ENCODE data around the gene MGAT5.
A peak's percentile ranks its signal among the peaks of the same experiment; 100 is the strongest.

Gene MGAT5

DNA sequence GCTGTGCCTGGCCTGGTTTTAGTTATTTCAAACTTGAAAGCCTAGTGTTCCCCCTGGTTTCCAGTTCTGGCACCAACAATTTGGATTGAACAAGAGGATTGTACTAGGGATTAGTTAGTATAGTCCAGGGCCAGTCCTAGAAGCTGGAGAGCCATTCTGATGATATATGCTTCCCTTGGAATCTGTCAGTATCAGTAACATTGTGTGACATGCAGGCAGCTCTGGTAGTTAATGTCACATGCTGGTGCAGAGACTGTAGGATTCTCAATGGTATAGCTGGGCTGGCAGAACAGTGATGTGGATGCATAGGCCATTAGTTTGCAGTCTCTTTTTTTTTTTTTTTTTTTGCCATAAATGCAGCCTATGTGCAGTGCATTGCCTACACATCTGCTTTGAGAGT is 3.6 kb downstream of the MGAT5 start:
- DNase-seq, result no peak

DNA sequence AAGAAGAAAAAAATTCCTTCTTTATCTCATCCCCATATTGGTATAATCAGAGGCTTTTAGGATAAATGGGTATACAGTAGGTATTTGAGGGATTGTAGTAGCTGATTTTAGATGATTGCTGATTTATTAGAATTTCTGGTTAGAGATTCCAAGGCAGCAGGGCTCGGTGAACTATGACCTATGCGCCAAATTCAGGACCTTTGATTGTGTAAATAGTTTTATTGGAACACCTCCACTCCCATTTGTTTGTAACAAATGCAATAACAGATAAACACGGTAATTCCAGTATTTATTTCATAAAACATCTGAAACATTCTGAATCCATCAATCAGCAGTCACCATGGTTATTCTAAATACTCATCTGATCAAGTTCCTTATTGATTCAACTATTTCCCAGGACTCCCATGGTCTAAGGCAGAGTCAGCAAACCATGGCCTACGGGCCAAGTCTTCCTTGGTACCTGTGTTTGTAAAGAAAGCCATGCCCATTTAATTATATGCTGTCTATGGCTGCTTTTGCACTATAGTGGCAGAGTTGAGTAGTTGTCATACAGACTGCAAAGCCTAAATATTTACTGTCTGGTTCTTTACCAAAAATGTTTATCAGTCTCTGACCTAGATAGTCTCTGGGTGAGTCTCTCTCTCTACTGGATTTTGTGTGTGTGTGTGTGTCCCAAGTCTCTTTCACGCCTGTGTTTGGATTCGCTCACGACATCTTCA is 4.3 kb downstream of the MGAT5 start:
- DNase-seq, result no peak

DNA sequence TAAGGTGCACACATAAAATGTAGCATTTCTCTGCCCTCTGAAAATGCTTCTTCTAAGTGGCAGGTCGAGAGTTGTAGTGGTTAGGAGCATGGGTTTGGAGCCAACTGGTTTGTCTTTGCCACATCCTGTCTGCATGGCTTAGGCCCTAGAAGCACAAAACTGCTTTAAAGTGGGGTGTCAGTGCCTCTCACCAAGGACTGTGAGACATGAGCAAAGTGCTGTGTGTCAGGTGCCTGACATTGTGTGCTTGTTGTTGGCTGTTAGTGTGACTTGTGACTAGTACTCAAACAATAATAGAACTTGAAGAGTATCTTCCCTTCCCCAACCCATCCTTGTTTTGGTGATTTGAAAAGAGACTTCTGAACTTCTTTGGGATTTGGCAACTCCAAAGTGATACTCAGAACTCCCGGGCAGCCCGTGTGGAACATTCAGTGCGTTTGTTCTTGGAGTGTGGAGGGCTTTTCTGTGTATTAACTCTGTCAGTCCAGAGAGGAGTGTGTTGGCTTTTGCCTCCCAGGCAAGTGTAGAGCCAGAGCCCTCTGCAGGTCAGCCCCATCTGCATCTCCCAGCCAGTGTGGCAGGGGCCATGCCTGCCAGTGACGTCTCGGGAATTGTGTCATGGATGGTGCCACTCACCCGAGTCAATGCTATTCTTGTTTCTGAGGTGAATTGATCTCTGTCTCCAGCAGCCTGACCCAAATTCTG is 5.0 kb downstream of the MGAT5 start:
- no peak for DNase-seq

- no peak for DNase-seq
These were observed 5.7 kb downstream of the MGAT5 start for GRCh38 chr2:134259571-134259970.

GRCh38 chr2:134259994-134260393 is 6.1 kb downstream of the MGAT5 start:
- no peak for DNase-seq

DNA sequence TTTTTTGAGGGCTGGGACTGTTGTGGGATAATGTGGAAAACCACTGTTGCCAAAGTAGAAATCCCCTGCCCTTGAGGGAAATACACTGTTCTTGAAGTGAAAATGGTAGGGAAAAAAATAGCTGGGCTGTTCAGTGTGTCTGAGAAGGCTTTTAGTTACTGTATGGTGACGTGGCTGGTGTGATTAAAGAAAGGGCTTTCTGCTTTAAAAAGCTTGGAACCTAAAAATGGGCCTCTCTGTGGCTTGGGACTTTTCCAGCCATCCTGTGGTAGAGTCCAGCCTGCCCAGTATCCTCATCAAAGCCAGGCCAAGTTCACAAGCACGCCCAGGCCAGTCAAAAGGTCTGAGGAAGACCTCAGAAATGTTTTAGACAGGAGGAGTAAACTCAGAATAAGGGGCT is 6.8 kb downstream of the MGAT5 start:
- no peak for DNase-seq

DNA sequence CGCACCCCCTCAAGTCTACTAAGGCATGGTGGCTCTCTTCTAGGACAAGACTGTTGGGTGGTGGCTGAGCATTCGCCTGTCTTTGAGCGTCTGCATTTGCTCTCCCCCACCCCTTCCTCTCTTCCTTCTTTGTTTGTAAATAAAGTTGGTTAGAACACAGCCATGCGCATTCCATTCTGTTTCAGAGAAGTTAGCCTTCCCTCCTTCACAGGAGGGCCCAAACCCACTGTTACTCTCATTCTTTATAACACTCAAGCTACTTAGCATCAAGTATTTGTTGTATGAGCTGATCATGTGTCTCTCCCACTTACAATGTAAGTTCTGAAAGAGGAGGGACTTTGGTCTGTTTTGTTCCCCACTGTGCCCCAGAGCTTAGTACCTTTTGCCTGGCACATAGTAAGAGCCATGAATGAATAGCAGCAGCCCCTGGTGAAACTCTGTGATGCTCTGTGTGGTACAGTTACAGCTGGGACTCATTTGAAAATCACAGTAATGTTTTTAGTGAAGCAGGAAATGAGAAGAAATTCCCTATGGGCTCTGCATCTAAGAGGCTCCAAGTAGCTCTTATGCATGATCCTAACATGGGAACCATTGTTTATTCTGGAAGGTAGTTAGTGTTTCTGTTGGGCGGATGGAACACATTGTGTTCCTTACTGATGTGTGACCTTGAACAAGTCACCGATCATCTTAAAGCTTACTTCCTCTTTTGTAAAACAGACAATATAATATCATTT is 7.7 kb downstream of the MGAT5 start:
- no peak for DNase-seq

DNA sequence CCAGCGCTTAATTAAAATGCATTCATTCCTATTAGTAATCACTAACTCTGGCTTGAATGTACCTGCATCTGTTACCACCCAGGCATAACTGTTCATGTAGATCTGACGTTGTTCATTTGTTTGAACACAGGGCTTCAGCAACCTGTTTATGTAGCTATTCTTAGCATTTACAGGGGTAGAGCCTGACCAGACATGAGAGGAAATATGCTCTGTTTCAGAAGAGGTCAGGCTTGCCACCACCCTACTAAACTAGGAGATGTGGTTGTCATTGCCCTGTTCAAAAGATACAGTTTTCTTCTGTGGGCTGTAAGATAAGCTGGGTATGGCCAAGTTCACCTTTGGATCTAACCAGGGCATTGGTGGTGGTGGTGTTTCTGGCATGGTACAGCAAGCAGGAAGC is 8.8 kb downstream of the MGAT5 start:
- peak; percentile 15 for DNase-seq

DNA sequence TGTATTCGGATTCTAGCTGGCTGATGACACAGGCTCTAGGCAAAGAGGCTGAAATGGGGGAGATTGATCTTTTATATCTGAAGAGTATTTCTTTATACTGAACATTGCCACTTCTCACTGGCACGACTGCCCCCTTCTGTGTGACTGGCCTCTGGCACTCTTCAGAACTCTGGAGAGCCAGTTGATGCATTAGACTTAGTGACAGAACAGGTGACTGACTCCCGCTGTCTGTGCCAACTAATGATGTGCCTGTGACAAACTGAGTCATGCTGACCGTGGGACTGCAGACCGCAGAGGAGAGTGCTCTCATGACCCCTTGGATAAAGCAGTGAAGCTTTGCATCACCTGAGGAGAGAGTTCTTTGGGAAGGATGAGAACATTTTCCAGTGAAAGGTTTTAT is 14.4 kb downstream of the MGAT5 start:
- DNase-seq, result no peak

GRCh38 chr2:134269230-134269629 is 15.4 kb downstream of the MGAT5 start:
- DNase-seq, result no peak

DNA sequence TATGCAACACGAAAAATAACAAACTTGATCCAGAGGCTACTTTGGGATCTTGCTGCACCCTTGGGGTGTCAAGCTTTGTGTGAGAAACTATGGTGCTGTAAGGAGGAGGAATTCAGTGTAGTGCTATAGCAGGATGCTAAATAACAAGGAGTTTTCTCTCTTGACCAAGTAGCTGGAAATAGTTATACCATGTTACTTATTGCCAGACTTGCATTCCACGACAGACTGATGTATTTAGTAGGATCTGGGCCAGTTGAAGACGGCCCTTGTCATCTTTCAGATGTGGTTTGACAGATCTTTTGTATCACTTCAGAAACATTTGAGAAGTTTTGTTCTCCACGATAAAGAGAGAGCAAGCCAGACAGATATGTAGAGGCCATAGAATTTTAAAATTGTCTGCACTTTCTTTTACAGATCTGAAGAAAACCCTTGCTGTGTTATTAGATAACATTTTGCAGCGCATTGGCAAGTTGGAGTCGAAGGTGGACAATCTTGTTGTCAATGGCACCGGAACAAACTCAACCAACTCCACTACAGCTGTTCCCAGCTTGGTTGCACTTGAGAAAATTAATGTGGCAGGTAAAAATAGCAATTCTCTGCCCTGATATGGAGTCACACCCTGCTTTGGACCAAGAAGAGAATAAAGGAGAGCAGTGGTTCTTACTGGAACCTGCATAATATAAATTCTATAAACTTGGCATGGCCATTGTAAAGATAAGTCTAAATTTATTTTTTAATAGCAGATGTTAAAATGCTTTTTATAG is 16.3 kb downstream of the MGAT5 start:
- DNase-seq, result no peak

DNA sequence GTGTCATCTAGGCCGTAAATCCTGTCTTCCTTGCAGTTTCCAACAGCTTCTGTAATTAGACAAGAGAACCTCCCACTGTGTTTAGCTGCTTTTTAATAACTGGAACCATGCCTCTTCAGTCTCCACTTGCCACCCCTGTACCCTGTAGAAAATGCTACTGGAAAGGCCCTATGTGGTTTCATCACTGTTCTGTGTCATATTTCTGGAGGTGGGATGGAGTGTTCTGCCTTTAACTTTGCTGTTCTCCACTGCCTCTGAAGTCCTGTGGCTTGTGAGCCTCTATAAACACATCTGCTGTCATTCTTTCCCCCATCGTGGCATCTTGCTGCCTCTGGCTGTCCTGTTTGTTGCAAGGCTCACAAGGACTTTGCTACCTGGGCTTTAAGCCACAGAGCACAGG is 17.9 kb downstream of the MGAT5 start:
- DNase-seq, result no peak

- no peak for DNase-seq
These were observed 18.9 kb downstream of the MGAT5 start for GRCh38 chr2:134272806-134273205.

- no peak for DNase-seq
These were observed 19.5 kb downstream of the MGAT5 start for GRCh38 chr2:134273256-134273983.

- no peak for DNase-seq
These were observed 20.2 kb downstream of the MGAT5 start for GRCh38 chr2:134274121-134274520.

GRCh38 chr2:134275058-134275862 is 21.4 kb downstream of the MGAT5 start:
- no peak for DNase-seq

- DNase-seq, result no peak
These were observed 22.7 kb downstream of the MGAT5 start for GRCh38 chr2:134276381-134277172.

DNA sequence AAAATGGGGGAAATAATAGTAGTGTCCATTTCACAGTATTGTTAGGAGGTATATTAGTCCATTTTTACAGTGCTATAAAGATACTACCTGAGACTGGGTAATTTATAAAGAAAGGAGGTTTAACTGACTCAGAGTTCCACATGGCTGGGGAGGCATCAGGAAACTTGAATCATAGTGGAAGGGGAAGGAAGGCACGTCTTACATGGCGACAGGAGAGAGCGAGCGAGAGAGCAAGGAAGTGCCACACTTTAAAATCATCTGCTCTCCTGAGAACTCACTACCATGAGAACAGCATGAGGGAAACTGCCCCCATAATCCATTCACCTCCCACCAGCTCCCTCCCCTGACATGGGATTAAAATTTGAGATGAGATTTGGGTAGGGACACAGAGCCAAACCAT is 23.4 kb downstream of the MGAT5 start:
- no peak for DNase-seq

DNA sequence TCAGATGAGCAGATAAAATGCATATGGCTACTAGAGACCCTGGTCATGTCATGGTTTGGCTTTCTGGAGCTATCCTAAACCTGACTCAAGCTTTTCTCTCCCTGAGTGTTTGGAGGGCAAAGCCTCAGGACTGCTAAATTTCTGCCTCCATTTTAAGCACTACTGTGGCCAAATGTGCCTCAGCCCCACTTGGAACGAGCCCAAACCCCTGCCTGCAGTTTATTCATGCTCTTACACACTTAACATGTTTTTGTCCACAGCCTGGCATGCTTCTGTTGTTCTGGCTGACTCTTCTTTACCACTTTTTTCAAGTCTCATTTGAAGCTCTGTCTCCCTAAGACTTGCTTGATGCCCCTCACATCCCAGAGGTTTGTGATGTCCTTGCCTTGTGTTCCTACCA is 24.7 kb downstream of the MGAT5 start:
- no peak for DNase-seq

DNA sequence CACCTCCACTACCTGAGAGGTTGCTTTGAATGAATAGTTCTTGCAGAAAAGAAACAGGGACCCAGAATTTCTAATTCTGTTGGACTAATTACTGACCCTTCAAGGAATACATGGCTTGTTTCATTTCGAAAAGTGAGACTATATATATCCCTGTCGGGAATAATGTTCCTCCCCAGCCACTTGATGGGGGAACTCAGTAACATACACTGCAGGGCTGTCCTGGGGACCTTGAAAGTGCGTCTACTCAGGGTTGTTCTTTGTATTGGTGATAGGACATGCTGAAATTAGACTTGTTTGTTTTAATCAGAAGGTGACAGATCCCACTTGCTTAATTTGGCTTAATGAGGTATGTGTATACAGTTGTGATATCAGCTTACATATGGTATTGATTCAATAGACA is 25.5 kb downstream of the MGAT5 start:
- DNase-seq, result no peak

- no peak for DNase-seq
These were observed 26.4 kb downstream of the MGAT5 start for GRCh38 chr2:134280231-134280630.
